Lung (tissue), 12 donors: ENCODE measurements around the gene POLR2F. TPM values are rescaled to one million over a fixed set of nuclear protein-coding genes. Genes with fewer than 3 reads are reported as not detected.

Source experiments
- ATAC-seq: fragments of 200-7000 bp; cut with Tn5 transposase; one replicate; pipeline ENCODE4 v1.9.1; 2020; ENCODE audit warnings: moderate number of reproducible peaks; ENCODE audit not compliant: insufficient read depth, low FRiP score
- DNase-seq, 3 donors: peaks; one replicate each; pipeline ENCODE4 v3.0.0-alpha.2; 2013 to 2017
- H3K27ac ChIP-seq, 2 donors: one replicate each; pipeline ENCODE4 v1.5.1; 2013; ENCODE audit warnings: mild to moderate bottlenecking in 2 of 2, moderate library complexity in 2 of 2, control low read depth in 1 of 2, inconsistent platforms in 1 of 2, low read depth in 1 of 2, low read length in 1 of 2
- H3K27me3 ChIP-seq, 3 donors: one replicate each; pipeline ENCODE4 v1.5.1; 2013; ENCODE audit warnings: low read length in 2 of 3; ENCODE audit not compliant: control insufficient read depth in 3 of 3, insufficient read depth in 3 of 3
- H3K36me3 ChIP-seq, 4 donors: one replicate each; pipeline ENCODE4 v1.5.1; 2013; ENCODE audit warnings: low read length in 4 of 4, mild to moderate bottlenecking in 1 of 4, moderate library complexity in 1 of 4; ENCODE audit not compliant: control insufficient read depth in 4 of 4, insufficient read depth in 4 of 4
- H3K4me1 ChIP-seq, 5 donors: one replicate each; pipeline ENCODE4 v1.5.1; 2013; ENCODE audit warnings: low read length in 5 of 5, mild to moderate bottlenecking in 2 of 5, moderate library complexity in 1 of 5; ENCODE audit not compliant: control insufficient read depth in 5 of 5, insufficient read depth in 5 of 5
- H3K4me3 ChIP-seq: one replicate; pipeline ENCODE4 v1.5.1; 2013; ENCODE audit warnings: mild to moderate bottlenecking, control low read depth, moderate library complexity
- H3K9ac ChIP-seq, 2 donors: one replicate each; pipeline ENCODE4 v1.5.1; 2013; ENCODE audit warnings: low read length in 2 of 2, control low read depth in 1 of 2; ENCODE audit not compliant: insufficient read depth in 1 of 2
- H3K9me3 ChIP-seq, 4 donors: one replicate each; pipeline ENCODE4 v1.5.1; 2013; ENCODE audit warnings: low read length in 3 of 4, mild to moderate bottlenecking in 1 of 4, moderate library complexity in 1 of 4; ENCODE audit not compliant: control insufficient read depth in 4 of 4, insufficient read depth in 3 of 4
- WGBS, 2 donors: extraction: QIAGEN DNeasy Blood & Tissue Kit; methylation state at CpG; one replicate each; pipeline ENCODE4 v1.1.7; 2013; 5-methylcytosine and 5-hydroxymethylcytosine counted together
- polyA plus RNA-seq, 2 donors: library from polyadenylated mRNA; stranded (reverse); fragments of 200-250 nt; gene quantifications; one replicate each; pipeline ENCODE4 v1.2.1, GENCODE V29; 2013
- total RNA-seq, 2 donors: library from RNA; depleted of rRNA in 1 of 2; stranded (reverse); fragments of >200 nt in 1 of 2; gene quantifications; one replicate each; pipeline ENCODE4 v1.2.1, GENCODE V29; 2014 to 2021
- TF ChIP-seq, protein P1 (sequence below): IDR thresholded peaks from 2 replicates; pipeline ENCODE4 v1.5.1; 2012; ENCODE audit warnings: mild to moderate bottlenecking; ENCODE audit errors: control extremely low read depth, extremely low read depth
- donor health status: control.
- donor health status: control.
- donor health status: Bipolar disorder and iron deficiency.
- donor health status: healthy.
- donor health status: DM: yes; HTN: yes; CAD: no.

The POLR2F gene
- total and polyA plus RNA-seq, 4 donors, result 36.8 to 161 (median 79.6) TPM

GRCh38 chr22:37930270-37930951, 23.1 kb upstream of the POLR2F start:
- peaks cover 0 to under 1% (median 0%) of the 10 kb centered on the region in 3 donors for H3K27me3 ChIP-seq
- no peak overlapping the region for H3K4me3 ChIP-seq
- TF ChIP-seq, protein P1, sequence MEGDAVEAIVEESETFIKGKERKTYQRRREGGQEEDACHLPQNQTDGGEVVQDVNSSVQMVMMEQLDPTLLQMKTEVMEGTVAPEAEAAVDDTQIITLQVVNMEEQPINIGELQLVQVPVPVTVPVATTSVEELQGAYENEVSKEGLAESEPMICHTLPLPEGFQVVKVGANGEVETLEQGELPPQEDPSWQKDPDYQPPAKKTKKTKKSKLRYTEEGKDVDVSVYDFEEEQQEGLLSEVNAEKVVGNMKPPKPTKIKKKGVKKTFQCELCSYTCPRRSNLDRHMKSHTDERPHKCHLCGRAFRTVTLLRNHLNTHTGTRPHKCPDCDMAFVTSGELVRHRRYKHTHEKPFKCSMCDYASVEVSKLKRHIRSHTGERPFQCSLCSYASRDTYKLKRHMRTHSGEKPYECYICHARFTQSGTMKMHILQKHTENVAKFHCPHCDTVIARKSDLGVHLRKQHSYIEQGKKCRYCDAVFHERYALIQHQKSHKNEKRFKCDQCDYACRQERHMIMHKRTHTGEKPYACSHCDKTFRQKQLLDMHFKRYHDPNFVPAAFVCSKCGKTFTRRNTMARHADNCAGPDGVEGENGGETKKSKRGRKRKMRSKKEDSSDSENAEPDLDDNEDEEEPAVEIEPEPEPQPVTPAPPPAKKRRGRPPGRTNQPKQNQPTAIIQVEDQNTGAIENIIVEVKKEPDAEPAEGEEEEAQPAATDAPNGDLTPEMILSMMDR, result peak; percentile 3
- H3K36me3 ChIP-seq, result peaks cover 8 to 45% (median 12%) of the 10 kb centered on the region in 4 donors
- 64 to 73% methylated on average over 11 of the region's 11 CpGs for WGBS, 2 donors
- no peak overlapping the region for H3K9ac ChIP-seq
- no peaks in the 10 kb centered on the region for H3K9me3 ChIP-seq
- peaks cover 0 to 21% (median 11%) of the 10 kb centered on the region in 5 donors for H3K4me1 ChIP-seq
- DNase-seq (no peak), ATAC-seq (no peak)
- H3K27ac ChIP-seq, result peak overlapping the region in 1 of 2 donors; percentile 32

DNA sequence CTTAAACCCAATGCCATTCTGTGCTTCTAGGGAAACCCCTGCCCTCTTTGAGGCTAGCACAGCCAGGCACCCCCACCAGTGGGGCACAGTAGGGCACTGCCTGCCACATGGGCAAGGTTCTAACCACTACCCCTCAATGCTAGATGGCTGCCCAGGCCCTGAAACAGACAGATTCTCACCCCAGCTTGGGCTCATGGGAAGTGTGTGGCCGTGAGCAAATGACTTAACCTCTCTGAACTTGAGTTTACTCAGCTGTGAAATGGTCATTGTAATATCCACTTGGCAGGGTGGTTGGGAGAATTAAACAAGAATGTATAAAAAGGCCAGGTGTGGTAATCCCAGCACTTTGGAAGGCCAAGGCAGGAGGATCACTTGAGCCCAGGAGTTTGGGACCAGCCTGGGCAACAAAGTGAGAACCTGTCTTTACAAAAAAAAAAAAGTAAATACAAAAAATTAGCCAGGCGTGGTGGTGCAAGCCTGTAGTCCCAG, 22.5 kb upstream of the POLR2F start:
- H3K4me1 ChIP-seq, result peaks cover 0 to 21% (median 11%) of the 10 kb centered on the region in 5 donors
- TF ChIP-seq, protein P1, result no peak

GRCh38 chr22:37931893-37932389, 21.6 kb upstream of the POLR2F start:
- Histone ChIP-seq H3K4me1 (peaks cover 0 to 21% (median 11%) of the 10 kb centered on the region in 5 donors), H3K27me3 (no peaks in the 10 kb centered on the region), H3K36me3 (peaks cover 2 to 36% (median 6%) of the 10 kb centered on the region in 4 donors), H3K27ac (no peak overlapping the region), H3K4me3 (no peak overlapping the region), H3K9me3 (no peaks in the 10 kb centered on the region), H3K9ac (no peak overlapping the region)
- TF ChIP-seq, protein P1, result no peak
- peak in 2 of 3 donors; percentile 23 to 63 for DNase-seq
- 66 to 86% methylated on average over 6 of the region's 6 CpGs for WGBS, 2 donors
- peak; percentile 23 for ATAC-seq

More for the DNA sequence above, 22.5 kb upstream of the POLR2F start:
- no peaks in the 10 kb centered on the region for H3K9me3 ChIP-seq
- no peak overlapping the region for H3K4me3 ChIP-seq
- no peaks in the 10 kb centered on the region for H3K27me3 ChIP-seq
- ATAC-seq (no peak), DNase-seq (no peak)
- no peak overlapping the region for H3K9ac ChIP-seq
- WGBS, 2 donors, result 62 to 91% methylated on average over 2 of the region's 2 CpGs
- H3K27ac ChIP-seq, result peak overlapping the region in 1 of 2 donors; percentile 32
- peaks cover 6 to 40% (median 9%) of the 10 kb centered on the region in 4 donors for H3K36me3 ChIP-seq
